ENCODE results near the gene CSNK2A1.
"Not testable (repeated sequence)": the region's sequence is repeated elsewhere in the genome, so short reads cannot be mapped to it uniquely, and the experiment has no call there.

CSNK2A1 gene

GRCh38 chr20:533526-533925, 10.1 kb downstream of the CSNK2A1 start:
- DNase-seq (ENCODE audit: low read depth in 2 of 2): no peak

- DNase-seq (ENCODE audit: low read depth in 2 of 2): no peak
These were observed 11.1 kb downstream of the CSNK2A1 start for GRCh38 chr20:532530-532929.

- DNase-seq (ENCODE audit: low read depth in 2 of 2): no peak
These were observed 12.0 kb downstream of the CSNK2A1 start for GRCh38 chr20:531608-532007.

GRCh38 chr20:530321-530720, 13.3 kb downstream of the CSNK2A1 start:
- DNase-seq (ENCODE audit: low read depth in 2 of 2): no peak

GRCh38 chr20:528923-529604, 14.5 kb downstream of the CSNK2A1 start:
- no peak for DNase-seq (ENCODE audit: low read depth in 2 of 2)

GRCh38 chr20:527571-527886, 16.1 kb downstream of the CSNK2A1 start:
- DNase-seq (ENCODE audit: low read depth in 2 of 2): no peak

- no peak for DNase-seq (ENCODE audit: low read depth in 2 of 2)
These were observed 21.7 kb downstream of the CSNK2A1 start for GRCh38 chr20:521860-522259.

GRCh38 chr20:519999-520398, 23.6 kb downstream of the CSNK2A1 start:
- DNase-seq (ENCODE audit: low read depth in 2 of 2): no peak

- DNase-seq (ENCODE audit: low read depth in 2 of 2): no peak
These were observed 26.4 kb downstream of the CSNK2A1 start for GRCh38 chr20:517221-517620.

- no peak for DNase-seq (ENCODE audit: low read depth in 2 of 2)
These were observed 26.8 kb downstream of the CSNK2A1 start for GRCh38 chr20:516799-517198.

GRCh38 chr20:515696-516095, 27.9 kb downstream of the CSNK2A1 start:
- DNase-seq (ENCODE audit: low read depth in 2 of 2): no peak

- no peak for DNase-seq (ENCODE audit: low read depth in 2 of 2)
These were observed 30.2 kb downstream of the CSNK2A1 start for GRCh38 chr20:513429-513828.

- not testable (repeated sequence) for DNase-seq (ENCODE audit: low read depth in 2 of 2)
These were observed 33.1 kb downstream of the CSNK2A1 start for GRCh38 chr20:510328-511057.

- not testable (repeated sequence) for DNase-seq (ENCODE audit: low read depth in 2 of 2)
These were observed 35.2 kb downstream of the CSNK2A1 start for GRCh38 chr20:508364-508787.

GRCh38 chr20:507761-508332, 35.7 kb downstream of the CSNK2A1 start:
- DNase-seq (ENCODE audit: low read depth in 2 of 2): no peak

- no peak for DNase-seq (ENCODE audit: low read depth in 2 of 2)
These were observed 36.4 kb downstream of the CSNK2A1 start for GRCh38 chr20:507006-507758.

- no peak for DNase-seq (ENCODE audit: low read depth in 2 of 2)
These were observed 38.9 kb downstream of the CSNK2A1 start for GRCh38 chr20:504632-505075.

GRCh38 chr20:503048-503737, 40.4 kb downstream of the CSNK2A1 start:
- no peak for DNase-seq (ENCODE audit: low read depth in 2 of 2)

- DNase-seq (ENCODE audit: low read depth in 2 of 2): no peak
These were observed 45.6 kb downstream of the CSNK2A1 start for GRCh38 chr20:497979-498378.

- no peak for DNase-seq (ENCODE audit: low read depth in 2 of 2)
These were observed 47.4 kb downstream of the CSNK2A1 start for GRCh38 chr20:496126-496696.

- no peak for DNase-seq (ENCODE audit: low read depth in 2 of 2)
These were observed 51.4 kb downstream of the CSNK2A1 start for GRCh38 chr20:492159-492558.
